Memory B cell (primary cell): ENCODE data around the gene MGAT4B.
A peak's percentile ranks its signal among the peaks of the same experiment; 100 is the strongest.
"Not testable (repeated sequence)": the region's sequence is repeated elsewhere in the genome, so short reads cannot be mapped to it uniquely, and the experiment has no call there.

ENCODE experiments used
- ATAC-seq: fragments of 150-1000 bp; cut with Tn5 transposase; 2 replicates; pipeline ENCODE4 v1.10.0; 2021; ENCODE audit warnings: low read depth, mild to moderate bottlenecking, moderate library complexity
- DNase-seq, 2 donors: peaks; one replicate each; pipeline ENCODE4 v3.0.0; 2022; ENCODE audit warnings: low spot score in 2 of 2
- H3K27ac Mint-ChIP-seq: one replicate; pipeline ENCODE4 v1.8.0; 2022; ENCODE audit warnings: mild to moderate bottlenecking, moderate library complexity, mixed read lengths
- H3K27me3 Mint-ChIP-seq: one replicate; pipeline ENCODE4 v1.8.0; 2022; ENCODE audit warnings: mixed read lengths
- H3K36me3 Mint-ChIP-seq: one replicate; pipeline ENCODE4 v1.8.0; 2022; ENCODE audit warnings: mild to moderate bottlenecking, mixed read lengths
- H3K4me1 Mint-ChIP-seq: one replicate; pipeline ENCODE4 v1.8.0; 2022; ENCODE audit warnings: mixed read lengths
- H3K4me3 Mint-ChIP-seq: one replicate; pipeline ENCODE4 v1.8.0; 2022; ENCODE audit warnings: mild to moderate bottlenecking, moderate library complexity, mixed read lengths
- H3K9me3 Mint-ChIP-seq: one replicate; pipeline ENCODE4 v1.8.0; 2022; ENCODE audit warnings: mixed read lengths

Gene MGAT4B

GRCh38 chr5:179806250-179807048 lies at the start of gene MGAT4B:
Gene MGAT4B (minus strand): TSS chr5:179806866. CDS start chr5:179806583, 283 bp downstream.
- Mint-ChIP-seq H3K9me3 (no peaks in the 10 kb centered on the region), H3K4me1 (peaks cover 26% of the 10 kb centered on the region), H3K27me3 (no peaks in the 10 kb centered on the region), H3K4me3 (peak within 1 kb of the TSS; percentile 90), H3K36me3 (peaks cover 2% of the 10 kb centered on the region), H3K27ac (peak within 1 kb of the TSS; percentile 28)
- peak; percentile 82 for ATAC-seq
- DNase-seq: peak; percentile 67 to 68

DNA sequence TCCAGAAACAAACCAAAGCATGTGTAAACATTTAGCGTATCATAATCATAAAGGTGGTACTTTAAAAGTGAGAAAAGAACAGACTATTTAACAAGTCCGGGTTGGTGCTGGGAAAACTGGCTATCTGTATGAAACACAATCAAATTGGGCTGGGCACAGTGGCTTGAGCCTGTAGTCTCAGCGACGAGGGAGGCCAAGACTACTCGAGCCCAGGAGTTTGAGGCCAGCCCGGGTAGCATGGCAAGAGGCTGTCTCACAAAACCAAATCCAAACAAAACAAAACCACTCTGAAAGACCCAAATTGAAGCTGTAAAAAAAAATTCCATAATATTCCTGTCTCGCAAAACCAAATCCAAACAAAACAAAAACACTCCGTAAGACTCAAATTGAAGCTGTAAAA lies 47.7 kb upstream of the MGAT4B start:
- Mint-ChIP-seq H3K9me3 (no peaks in the 10 kb centered on the region), H3K27me3 (no peaks in the 10 kb centered on the region), H3K4me1 (peaks cover 21% of the 10 kb centered on the region), H3K4me3 (no peak overlapping the region), H3K36me3 (peaks cover 14% of the 10 kb centered on the region), H3K27ac (no peak overlapping the region)
- ATAC-seq: no peak
- DNase-seq: no peak

DNA sequence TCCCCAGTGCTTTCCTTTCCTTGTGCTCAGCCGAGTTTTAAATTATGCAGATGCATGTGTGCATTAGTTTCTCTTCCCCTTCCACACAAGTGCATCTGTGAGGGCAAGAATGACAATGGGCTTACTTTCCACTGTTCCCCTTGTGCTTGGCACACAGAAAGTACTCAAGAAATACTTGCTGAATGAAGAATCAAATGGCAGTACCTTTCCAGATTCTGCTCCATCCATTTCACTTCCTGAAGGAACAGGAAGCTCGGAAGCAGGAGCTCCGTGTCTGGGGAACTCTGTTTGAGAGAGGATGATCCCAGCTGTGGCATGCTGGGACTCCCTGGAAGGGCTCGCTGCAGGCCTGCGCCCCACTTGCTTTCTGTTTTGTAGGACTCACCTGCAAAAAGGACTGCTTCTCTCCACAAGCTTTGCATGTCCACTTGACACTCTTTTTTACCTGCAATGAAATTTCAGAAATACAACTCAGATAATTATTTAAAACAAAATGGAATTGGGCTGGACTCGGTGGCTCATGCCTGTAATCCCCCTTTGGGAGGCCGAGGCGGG lies 46.4 kb upstream of the MGAT4B start:
- DNase-seq (peak in 1 of 2 donors; percentile 59), ATAC-seq (peak; percentile 93)
- Mint-ChIP-seq H3K27ac (peak overlapping the region; percentile 89), H3K4me1 (peaks cover 21% of the 10 kb centered on the region), H3K27me3 (no peaks in the 10 kb centered on the region), H3K9me3 (no peaks in the 10 kb centered on the region), H3K4me3 (peak overlapping the region; percentile 71), H3K36me3 (peaks cover 14% of the 10 kb centered on the region)

DNA sequence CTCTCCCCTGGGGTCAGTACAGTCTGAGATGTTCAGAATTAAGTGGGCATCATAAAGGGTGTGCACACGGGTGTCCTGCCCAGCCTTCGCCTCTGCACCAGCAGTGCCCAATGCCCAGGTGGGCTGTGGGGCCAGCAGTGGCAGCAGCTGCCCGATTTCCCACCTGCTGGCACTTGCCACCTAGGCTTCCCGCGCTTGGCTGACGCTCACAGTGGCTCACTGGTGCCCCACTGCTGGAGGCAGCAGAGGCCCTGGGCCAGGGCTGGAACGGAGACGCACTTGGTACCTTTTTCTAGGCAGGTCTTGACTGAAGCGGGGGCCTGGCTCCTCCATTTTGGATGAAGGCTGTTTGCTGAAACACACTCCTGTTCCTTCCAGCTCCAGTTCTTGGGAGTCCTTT lies 35.0 kb upstream of the MGAT4B start:
- DNase-seq: no peak
- peaks cover 31% of the 10 kb centered on the region for H3K36me3 Mint-ChIP-seq
- peaks cover 6% of the 10 kb centered on the region for H3K4me1 Mint-ChIP-seq
- no peaks in the 10 kb centered on the region for H3K27me3 Mint-ChIP-seq
- H3K9me3 Mint-ChIP-seq: peaks cover 2% of the 10 kb centered on the region
- ATAC-seq: no peak
- H3K4me3 Mint-ChIP-seq: no peak overlapping the region
- H3K27ac Mint-ChIP-seq: no peak overlapping the region

- DNase-seq (no peak), ATAC-seq (no peak)
- Mint-ChIP-seq H3K4me1 (peaks cover 12% of the 10 kb centered on the region), H3K36me3 (peaks cover 30% of the 10 kb centered on the region), H3K27me3 (no peaks in the 10 kb centered on the region), H3K4me3 (no peak overlapping the region), H3K9me3 (peaks cover 2% of the 10 kb centered on the region), H3K27ac (no peak overlapping the region)
Observed at GRCh38 chr5:179840766-179841165, 34.1 kb upstream of the MGAT4B start.

DNA sequence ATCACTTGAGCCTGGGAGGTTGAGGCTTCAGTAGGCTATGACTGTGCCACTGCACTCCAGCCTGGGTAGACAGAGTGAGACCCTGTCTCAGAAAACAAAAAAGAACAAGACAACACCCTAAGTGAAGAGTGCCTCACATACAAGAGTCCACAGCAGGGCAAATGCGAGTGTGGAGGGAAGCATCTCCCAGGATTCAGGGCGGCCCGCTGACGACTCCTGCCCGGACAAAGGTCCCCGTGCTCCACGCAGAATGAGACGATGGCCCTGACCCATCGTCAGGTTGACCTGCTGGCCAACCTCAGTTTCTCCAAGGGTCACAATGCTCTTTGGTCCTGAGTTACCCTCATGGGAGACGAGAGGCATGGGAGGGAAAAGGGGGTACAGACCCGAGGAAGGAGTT lies 33.7 kb upstream of the MGAT4B start:
- no peak overlapping the region for H3K27ac Mint-ChIP-seq
- peaks cover 2% of the 10 kb centered on the region for H3K9me3 Mint-ChIP-seq
- peaks cover 12% of the 10 kb centered on the region for H3K4me1 Mint-ChIP-seq
- H3K36me3 Mint-ChIP-seq: peaks cover 30% of the 10 kb centered on the region
- no peaks in the 10 kb centered on the region for H3K27me3 Mint-ChIP-seq
- no peak overlapping the region for H3K4me3 Mint-ChIP-seq
- ATAC-seq (no peak), DNase-seq (no peak)

- Mint-ChIP-seq H3K4me1 (peaks cover 12% of the 10 kb centered on the region), H3K9me3 (no peaks in the 10 kb centered on the region), H3K27ac (no peak overlapping the region), H3K4me3 (no peak overlapping the region), H3K36me3 (peaks cover 27% of the 10 kb centered on the region), H3K27me3 (no peaks in the 10 kb centered on the region)
- no peak for DNase-seq
- no peak for ATAC-seq
Observed at GRCh38 chr5:179839328-179840256, 32.9 kb upstream of the MGAT4B start.

- peak overlapping the region; percentile 81 for H3K27ac Mint-ChIP-seq
- ATAC-seq (no peak), DNase-seq (no peak)
- no peaks in the 10 kb centered on the region for H3K27me3 Mint-ChIP-seq
- peaks cover 28% of the 10 kb centered on the region for H3K36me3 Mint-ChIP-seq
- peaks cover 9% of the 10 kb centered on the region for H3K4me1 Mint-ChIP-seq
- no peak overlapping the region for H3K4me3 Mint-ChIP-seq
- no peaks in the 10 kb centered on the region for H3K9me3 Mint-ChIP-seq
Observed at GRCh38 chr5:179837076-179838011, 30.7 kb upstream of the MGAT4B start.

DNA sequence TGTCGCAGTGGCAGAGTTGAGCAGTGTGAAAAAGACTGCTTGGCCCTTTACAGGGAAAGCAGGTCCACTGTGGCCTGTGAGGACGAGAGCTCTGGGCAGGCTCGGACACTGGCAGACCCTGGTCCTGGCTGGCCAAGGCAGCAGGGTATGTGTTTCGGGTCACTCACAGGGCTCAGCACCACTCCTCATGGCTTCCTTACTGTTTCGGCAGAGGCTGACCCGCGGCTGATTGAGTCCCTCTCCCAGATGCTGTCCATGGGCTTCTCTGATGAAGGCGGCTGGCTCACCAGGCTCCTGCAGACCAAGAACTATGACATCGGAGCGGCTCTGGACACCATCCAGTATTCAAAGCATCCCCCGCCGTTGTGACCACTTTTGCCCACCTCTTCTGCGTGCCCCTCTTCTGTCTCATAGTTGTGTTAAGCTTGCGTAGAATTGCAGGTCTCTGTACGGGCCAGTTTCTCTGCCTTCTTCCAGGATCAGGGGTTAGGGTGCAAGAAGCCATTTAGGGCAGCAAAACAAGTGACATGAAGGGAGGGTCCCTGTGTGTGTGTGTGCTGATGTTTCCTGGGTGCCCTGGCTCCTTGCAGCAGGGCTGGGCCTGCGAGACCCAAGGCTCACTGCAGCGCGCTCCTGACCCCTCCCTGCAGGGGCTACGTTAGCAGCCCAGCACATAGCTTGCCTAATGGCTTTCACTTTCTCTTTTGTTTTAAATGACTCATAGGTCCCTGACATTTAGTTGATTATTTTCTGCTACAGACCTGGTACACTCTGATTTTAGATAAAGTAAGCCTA lies 29.8 kb upstream of the MGAT4B start:
- no peak overlapping the region for H3K4me3 Mint-ChIP-seq
- H3K27ac Mint-ChIP-seq: peak overlapping the region; percentile 81
- peaks cover 9% of the 10 kb centered on the region for H3K4me1 Mint-ChIP-seq
- ATAC-seq (peak; percentile 88), DNase-seq (no peak)
- H3K36me3 Mint-ChIP-seq: peaks cover 31% of the 10 kb centered on the region
- no peaks in the 10 kb centered on the region for H3K27me3 Mint-ChIP-seq
- H3K9me3 Mint-ChIP-seq: no peaks in the 10 kb centered on the region

DNA sequence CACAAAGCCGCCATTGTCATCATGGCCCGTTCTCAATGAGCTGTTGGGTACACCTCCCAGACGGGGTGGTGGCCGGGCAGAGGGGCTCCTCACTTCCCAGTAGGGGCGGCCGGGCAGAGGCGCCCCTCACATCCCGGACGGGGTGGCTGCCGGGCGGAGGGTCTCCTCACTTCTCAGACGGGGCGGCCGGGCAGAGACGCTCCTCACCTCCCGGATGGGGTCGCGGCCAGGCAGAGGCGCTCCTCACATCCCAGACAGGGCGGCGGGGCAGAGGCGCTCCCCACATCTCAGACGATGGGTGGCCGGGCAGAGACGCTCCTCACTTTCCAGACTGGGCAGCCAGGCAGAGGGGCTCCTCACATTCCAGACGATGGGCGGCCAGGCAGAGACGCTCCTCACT lies 28.2 kb upstream of the MGAT4B start:
- not testable (repeated sequence) for ATAC-seq, DNase-seq, H3K4me3 Mint-ChIP-seq, H3K9me3 Mint-ChIP-seq, H3K27ac Mint-ChIP-seq, H3K27me3 Mint-ChIP-seq, H3K4me1 Mint-ChIP-seq
- H3K36me3 Mint-ChIP-seq: peaks cover 37% of the 10 kb centered on the region

GRCh38 chr5:179834120-179834519 lies 27.5 kb upstream of the MGAT4B start:
- Mint-ChIP-seq H3K4me1 (peaks cover 9% of the 10 kb centered on the region), H3K36me3 (peaks cover 41% of the 10 kb centered on the region), H3K4me3 (no peak overlapping the region), H3K27ac (peak overlapping the region; percentile 47), H3K9me3 (no peaks in the 10 kb centered on the region), H3K27me3 (no peaks in the 10 kb centered on the region)
- ATAC-seq (no peak), DNase-seq (no peak)

GRCh38 chr5:179833709-179834070 lies 27.0 kb upstream of the MGAT4B start:
- Mint-ChIP-seq H3K9me3 (no peaks in the 10 kb centered on the region), H3K4me1 (peaks cover 11% of the 10 kb centered on the region), H3K4me3 (no peak overlapping the region), H3K36me3 (peaks cover 43% of the 10 kb centered on the region), H3K27ac (peak overlapping the region; percentile 47), H3K27me3 (no peaks in the 10 kb centered on the region)
- DNase-seq: no peak
- no peak for ATAC-seq
